Measurements from ENCODE around the gene CDIPT.

The CDIPT gene

DNA sequence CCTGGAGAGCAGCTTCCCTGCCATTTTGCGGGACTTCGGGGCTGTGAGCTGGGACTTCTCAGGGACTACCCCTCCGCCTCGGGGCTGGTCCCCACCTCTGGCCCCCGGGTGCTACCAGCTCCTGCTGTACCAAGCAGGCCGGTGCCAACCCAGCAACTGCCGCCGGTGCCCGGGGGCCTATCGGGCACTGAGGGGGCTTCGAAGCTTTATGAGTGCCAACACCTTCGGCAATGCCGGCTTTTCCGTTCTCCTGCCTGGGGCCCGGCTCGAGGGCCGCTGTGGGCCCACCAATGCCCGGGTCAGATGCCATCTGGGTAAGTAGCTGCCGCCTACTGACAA is 38.5 kb upstream of the CDIPT start:
- no peak overlapping the region for H3K23ac ChIP-seq (ENCODE audit: low read length)
- no peak overlapping the region for H4K12ac ChIP-seq (ENCODE audit: low read depth, low read length)
- H3K4ac ChIP-seq (ENCODE audit: low read depth, low read length) = no peak overlapping the region
- H3K4me1 ChIP-seq (ENCODE audit: control insufficient read depth in 1 of 2, insufficient read depth in 2 of 2, low read length in 2 of 2) = peaks cover 4 to 12% of the 10 kb centered on the region in 2 experiments
- H3K79me2 ChIP-seq (ENCODE audit: control insufficient read depth, insufficient read depth, low read length, poor library complexity) = no peaks in the 10 kb centered on the region
- H3K14ac ChIP-seq (ENCODE audit: low read length) = no peak overlapping the region
- H2BK12ac ChIP-seq (ENCODE audit: low read length) = no peak overlapping the region
- no peak overlapping the region for H3K4me2 ChIP-seq (ENCODE audit: low read length)
- no peak overlapping the region for H2BK120ac ChIP-seq (ENCODE audit: insufficient read depth, low read length, poor library complexity)
- no peak overlapping the region for H2AFZ ChIP-seq (ENCODE audit: insufficient read depth, low read length, poor library complexity)
- H3K9ac ChIP-seq (ENCODE audit: low read length) = no peak overlapping the region
- H2AK5ac ChIP-seq (ENCODE audit: low read length) = no peak overlapping the region
- H3K9me3 ChIP-seq (ENCODE audit: insufficient read depth, low read depth, low read length) = no peaks in the 10 kb centered on the region
- no peak for DNase-seq
- H3K36me3 ChIP-seq (ENCODE audit: control insufficient read depth in 1 of 2, insufficient read depth in 2 of 2, low read length in 2 of 2) = no peaks in the 10 kb centered on the region
- H3K27ac ChIP-seq (ENCODE audit: low read depth, low read length) = no peak overlapping the region
- no peak overlapping the region for H2BK5ac ChIP-seq (ENCODE audit: low read depth, low read length, poor library complexity)
- no CpG with 5 or more reads among the region's 19 CpGs for WGBS (ENCODE audit: extremely low coverage, insufficient coverage, insufficient read length)
- peaks cover 2% of the 10 kb centered on the region for H3K79me1 ChIP-seq (ENCODE audit: low read length)
- no peak overlapping the region for H3K4me3 ChIP-seq (ENCODE audit: low read depth, low read length)
- no peak overlapping the region for H4K91ac ChIP-seq (ENCODE audit: low read depth, low read length)
- no peaks in the 10 kb centered on the region for H3K27me3 ChIP-seq (ENCODE audit: insufficient read depth, low read length)
- H4K8ac ChIP-seq (ENCODE audit: low read depth, low read length) = no peak overlapping the region
- no peak overlapping the region for H3K18ac ChIP-seq (ENCODE audit: low read length)

DNA sequence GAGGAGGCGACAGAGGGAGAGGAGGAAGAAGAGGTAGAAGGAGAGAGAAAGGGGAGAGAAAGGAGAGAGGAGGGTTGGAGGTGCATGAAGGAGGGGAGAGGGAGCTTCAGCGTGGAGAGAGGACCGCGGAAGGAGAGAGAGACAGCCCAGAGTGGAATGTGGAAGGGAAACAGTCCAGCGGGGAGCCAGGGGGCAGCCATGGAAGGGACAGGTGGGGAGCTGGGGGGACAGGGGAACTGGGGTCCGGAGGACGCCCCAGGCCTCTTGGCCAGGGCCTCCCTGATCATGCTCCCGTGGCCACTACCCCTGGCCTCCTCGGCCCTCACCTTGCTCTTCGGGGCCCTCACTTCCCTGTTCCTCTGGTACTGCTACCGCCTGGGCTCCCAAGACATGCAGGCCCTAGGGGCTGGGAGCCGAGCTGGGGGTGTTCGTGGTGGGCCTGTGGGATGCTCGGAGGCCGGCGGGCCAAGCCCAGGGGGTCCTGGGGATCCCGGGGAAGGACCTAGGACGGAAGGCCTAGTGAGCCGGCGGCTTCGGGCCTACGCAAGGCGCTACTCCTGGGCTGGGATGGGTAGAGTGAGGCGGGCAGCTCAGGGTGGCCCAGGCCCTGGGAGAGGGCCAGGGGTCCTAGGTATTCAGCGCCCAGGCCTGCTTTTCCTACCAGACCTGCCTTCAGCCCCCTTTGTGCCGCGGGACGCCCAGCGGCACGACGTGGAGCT is 38.0 kb upstream of the CDIPT start:
- H2BK120ac ChIP-seq (ENCODE audit: insufficient read depth, low read length, poor library complexity) = no peak overlapping the region
- no peak overlapping the region for H2BK12ac ChIP-seq (ENCODE audit: low read length)
- H3K9me3 ChIP-seq (ENCODE audit: insufficient read depth, low read depth, low read length) = no peaks in the 10 kb centered on the region
- no peak overlapping the region for H3K23ac ChIP-seq (ENCODE audit: low read length)
- peaks cover 4 to 12% of the 10 kb centered on the region in 2 experiments for H3K4me1 ChIP-seq (ENCODE audit: control insufficient read depth in 1 of 2, insufficient read depth in 2 of 2, low read length in 2 of 2)
- no peak overlapping the region for H4K8ac ChIP-seq (ENCODE audit: low read depth, low read length)
- H3K79me1 ChIP-seq (ENCODE audit: low read length) = peaks cover 2% of the 10 kb centered on the region
- H4K12ac ChIP-seq (ENCODE audit: low read depth, low read length) = no peak overlapping the region
- H3K4ac ChIP-seq (ENCODE audit: low read depth, low read length) = no peak overlapping the region
- no peak overlapping the region for H4K91ac ChIP-seq (ENCODE audit: low read depth, low read length)
- no peak overlapping the region for H3K14ac ChIP-seq (ENCODE audit: low read length)
- H3K27ac ChIP-seq (ENCODE audit: low read depth, low read length) = no peak overlapping the region
- no peaks in the 10 kb centered on the region for H3K36me3 ChIP-seq (ENCODE audit: control insufficient read depth in 1 of 2, insufficient read depth in 2 of 2, low read length in 2 of 2)
- WGBS (ENCODE audit: extremely low coverage, insufficient coverage, insufficient read length) = no CpG with 5 or more reads among the region's 31 CpGs
- DNase-seq = no peak
- no peak overlapping the region for H2BK5ac ChIP-seq (ENCODE audit: low read depth, low read length, poor library complexity)
- H3K27me3 ChIP-seq (ENCODE audit: insufficient read depth, low read length) = no peaks in the 10 kb centered on the region
- H3K18ac ChIP-seq (ENCODE audit: low read length) = no peak overlapping the region
- H3K4me3 ChIP-seq (ENCODE audit: low read depth, low read length) = no peak overlapping the region
- no peak overlapping the region for H3K9ac ChIP-seq (ENCODE audit: low read length)
- no peaks in the 10 kb centered on the region for H3K79me2 ChIP-seq (ENCODE audit: control insufficient read depth, insufficient read depth, low read length, poor library complexity)
- no peak overlapping the region for H2AK5ac ChIP-seq (ENCODE audit: low read length)
- H3K4me2 ChIP-seq (ENCODE audit: low read length) = peak overlapping the region; percentile 72
- peak overlapping the region; percentile 42 for H2AFZ ChIP-seq (ENCODE audit: insufficient read depth, low read length, poor library complexity)

DNA sequence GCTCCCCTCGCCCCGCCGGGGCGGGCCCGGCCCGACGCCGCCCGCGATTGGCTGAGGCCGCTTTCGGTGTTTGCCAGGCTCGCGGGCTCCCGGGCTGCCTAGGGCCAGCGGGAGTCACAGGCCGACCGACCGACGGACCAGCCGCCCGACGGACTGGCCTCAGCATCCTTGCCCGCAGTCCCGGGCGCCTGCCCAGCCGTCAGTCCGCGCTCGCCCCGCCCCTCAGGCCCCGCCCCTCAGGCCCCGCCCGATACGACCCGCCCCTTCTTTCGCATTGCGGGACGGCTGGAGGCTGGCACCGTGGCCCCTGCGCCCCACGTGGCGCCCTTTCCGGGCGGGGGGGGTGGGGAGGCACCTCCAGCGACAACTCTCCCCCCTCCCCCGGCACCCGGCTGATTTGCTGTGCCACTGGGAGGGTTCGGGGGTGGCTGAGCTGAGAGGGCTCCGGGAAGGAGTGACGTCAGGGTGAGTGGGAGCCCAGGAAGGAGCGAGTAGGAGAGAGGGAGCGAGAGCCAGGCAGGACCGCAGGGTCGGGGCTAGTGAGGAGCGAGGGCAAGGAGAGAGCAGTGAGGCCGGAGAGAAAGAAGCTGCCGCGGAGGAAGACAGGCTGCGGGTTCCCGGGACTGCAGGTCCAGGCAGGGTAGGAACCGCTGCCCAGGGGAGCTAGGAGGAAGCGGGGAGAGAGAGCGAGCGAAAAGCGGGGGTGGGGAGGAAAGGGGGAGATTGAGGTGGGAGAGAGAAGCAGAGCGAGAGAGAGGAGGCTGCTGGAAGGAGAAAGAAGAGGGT is 37.3 kb upstream of the CDIPT start, which contains the start of gene ASPHD1:
Gene ASPHD1 (plus strand): TSS at position 387 of the 786 bp plus-strand sequence. CDS start 484 bp downstream, outside the sequence.
- Histone ChIP-seq H4K91ac (ENCODE audit: low read depth, low read length) (no peak within 1 kb of the TSS), H3K4me3 (ENCODE audit: low read depth, low read length) (peak within 1 kb of the TSS; percentile 77)
- no CpG with 5 or more reads among the region's 67 CpGs for WGBS (ENCODE audit: extremely low coverage, insufficient coverage, insufficient read length)

GRCh38 chr16:29899516-29900101 is 36.6 kb upstream of the CDIPT start, which contains the start of gene SEZ6L2:
Gene SEZ6L2, minus strand, starts transcription at chr16:29899550. Its CDS starts 531 bp downstream, at chr16:29899019.
- H3K9ac ChIP-seq (ENCODE audit: low read length) = peak within 1 kb of the TSS; percentile 70
- H3K4me3 ChIP-seq (ENCODE audit: low read depth, low read length) = peak within 1 kb of the TSS; percentile 77
- WGBS (ENCODE audit: extremely low coverage, insufficient coverage, insufficient read length) = no CpG with 5 or more reads among the region's 29 CpGs
- H2AFZ ChIP-seq (ENCODE audit: insufficient read depth, low read length, poor library complexity) = peak within 1 kb of the TSS; percentile 42
- no peaks in the 10 kb centered on the region for H3K9me3 ChIP-seq (ENCODE audit: insufficient read depth, low read depth, low read length)
- no peak within 1 kb of the TSS for H2AK5ac ChIP-seq (ENCODE audit: low read length)
- peak within 1 kb of the TSS; percentile 72 for H3K4me2 ChIP-seq (ENCODE audit: low read length)
- H3K79me1 ChIP-seq (ENCODE audit: low read length) = peaks cover 2% of the 10 kb centered on the region
- peak; percentile 5 to 16 for DNase-seq
- no peak within 1 kb of the TSS for H3K27ac ChIP-seq (ENCODE audit: low read depth, low read length)
- H3K14ac ChIP-seq (ENCODE audit: low read length) = no peak within 1 kb of the TSS
- H3K4ac ChIP-seq (ENCODE audit: low read depth, low read length) = no peak within 1 kb of the TSS
- H3K4me1 ChIP-seq (ENCODE audit: control insufficient read depth in 1 of 2, insufficient read depth in 2 of 2, low read length in 2 of 2) = peaks cover 4 to 12% of the 10 kb centered on the region in 2 experiments
- H4K8ac ChIP-seq (ENCODE audit: low read depth, low read length) = peak within 1 kb of the TSS; percentile 43
- no peak within 1 kb of the TSS for H4K12ac ChIP-seq (ENCODE audit: low read depth, low read length)
- no peaks in the 10 kb centered on the region for H3K36me3 ChIP-seq (ENCODE audit: control insufficient read depth in 1 of 2, insufficient read depth in 2 of 2, low read length in 2 of 2)
- H3K23ac ChIP-seq (ENCODE audit: low read length) = no peak within 1 kb of the TSS
- no peak within 1 kb of the TSS for H2BK5ac ChIP-seq (ENCODE audit: low read depth, low read length, poor library complexity)
- no peak within 1 kb of the TSS for H2BK12ac ChIP-seq (ENCODE audit: low read length)
- no peaks in the 10 kb centered on the region for H3K79me2 ChIP-seq (ENCODE audit: control insufficient read depth, insufficient read depth, low read length, poor library complexity)
- no peak within 1 kb of the TSS for H2BK120ac ChIP-seq (ENCODE audit: insufficient read depth, low read length, poor library complexity)
- H3K27me3 ChIP-seq (ENCODE audit: insufficient read depth, low read length) = no peaks in the 10 kb centered on the region
- H3K18ac ChIP-seq (ENCODE audit: low read length) = no peak within 1 kb of the TSS
- no peak within 1 kb of the TSS for H4K91ac ChIP-seq (ENCODE audit: low read depth, low read length)

More for the DNA sequence above, 37.3 kb upstream of the CDIPT start, which contains the start of gene ASPHD1:
- Histone ChIP-seq H3K79me1 (ENCODE audit: low read length) (peaks cover 2% of the 10 kb centered on the region), H3K27ac (ENCODE audit: low read depth, low read length) (no peak within 1 kb of the TSS), H3K14ac (ENCODE audit: low read length) (no peak within 1 kb of the TSS), H3K9me3 (ENCODE audit: insufficient read depth, low read depth, low read length) (no peaks in the 10 kb centered on the region), H3K79me2 (ENCODE audit: control insufficient read depth, insufficient read depth, low read length, poor library complexity) (no peaks in the 10 kb centered on the region), H2AFZ (ENCODE audit: insufficient read depth, low read length, poor library complexity) (peak within 1 kb of the TSS; percentile 42), H3K18ac (ENCODE audit: low read length) (no peak within 1 kb of the TSS), H3K36me3 (ENCODE audit: control insufficient read depth in 1 of 2, insufficient read depth in 2 of 2, low read length in 2 of 2) (no peaks in the 10 kb centered on the region), H2AK5ac (ENCODE audit: low read length) (no peak within 1 kb of the TSS), H2BK120ac (ENCODE audit: insufficient read depth, low read length, poor library complexity) (no peak within 1 kb of the TSS), H3K27me3 (ENCODE audit: insufficient read depth, low read length) (no peaks in the 10 kb centered on the region), H4K8ac (ENCODE audit: low read depth, low read length) (no peak within 1 kb of the TSS), H3K4ac (ENCODE audit: low read depth, low read length) (no peak within 1 kb of the TSS), H3K23ac (ENCODE audit: low read length) (no peak within 1 kb of the TSS), H4K12ac (ENCODE audit: low read depth, low read length) (no peak within 1 kb of the TSS), H3K4me1 (ENCODE audit: control insufficient read depth in 1 of 2, insufficient read depth in 2 of 2, low read length in 2 of 2) (peaks cover 4 to 12% of the 10 kb centered on the region in 2 experiments), H2BK5ac (ENCODE audit: low read depth, low read length, poor library complexity) (no peak within 1 kb of the TSS), H2BK12ac (ENCODE audit: low read length) (no peak within 1 kb of the TSS), H3K4me2 (ENCODE audit: low read length) (peak within 1 kb of the TSS; percentile 72), H3K9ac (ENCODE audit: low read length) (no peak within 1 kb of the TSS)
- DNase-seq = peak in 1 of 2 donors; percentile 69

All from trophoblast cell (in vitro differentiated cells and primary cell).